Left ventricle myocardium inferior (tissue), 1 donor: ENCODE measurements around the gene OR9A2. TPM values are rescaled to one million over a fixed set of nuclear protein-coding genes. Genes with fewer than 3 reads are reported as not detected.

Experiments
- DNase-seq: peaks from one replicate; pipeline ENCODE4 v3.0.0-alpha.2; 2020
- H3K27ac ChIP-seq: fragments of 200-600 bp; replicated peaks from 2 replicates; pipeline ENCODE4 v1.8.0; 2021
- H3K27me3 ChIP-seq: fragments of 200-600 bp; 2 replicates; pipeline ENCODE4 v1.8.0; 2021; ENCODE audit warnings: low read depth
- H3K36me3 ChIP-seq: fragments of 200-600 bp; 2 replicates; pipeline ENCODE4 v1.8.0; 2021
- H3K4me1 ChIP-seq: fragments of 200-600 bp; 2 replicates; pipeline ENCODE4 v1.8.0; 2021
- H3K4me3 ChIP-seq: fragments of 200-600 bp; 2 replicates; pipeline ENCODE4 v1.8.0; 2021; ENCODE audit warnings: mild to moderate bottlenecking, moderate library complexity
- H3K9me3 ChIP-seq: fragments of 200-600 bp; replicated peaks from 2 replicates; pipeline ENCODE4 v1.8.0; 2021
- intact Hi-C: fragments of 100-400 bp; cut with micrococcal nuclease; formaldehyde crosslinking; loops from one replicate; pipeline ENCODE4 v1.11.0; 2022
- total RNA-seq: library from RNA; stranded (reverse); fragmentation: NEBNext Ultra II Directional; extraction: Animal tissue kit (Norgen Biotek cat#: 25700); gene quantifications from one replicate; pipeline ENCODE4 v1.2.1, GENCODE V29; 2021
- TF ChIP-seq, protein P1 (sequence below): fragments of 200-600 bp; IDR thresholded peaks from 2 replicates; pipeline ENCODE4 v1.8.0; 2021; ENCODE audit warnings: antibody characterized with exemption, mild to moderate bottlenecking, borderline replicate concordance
- donor health status: DM: no; HTN: yes; CAD: no; lungs with severe emphysema.

OR9A2 gene
- total RNA-seq, 1 donor from 2014 or later: not detected

- H3K36me3 ChIP-seq: no peaks in the 10 kb centered on the region
- intact Hi-C loops: no loop called here
- TF ChIP-seq, protein P1, sequence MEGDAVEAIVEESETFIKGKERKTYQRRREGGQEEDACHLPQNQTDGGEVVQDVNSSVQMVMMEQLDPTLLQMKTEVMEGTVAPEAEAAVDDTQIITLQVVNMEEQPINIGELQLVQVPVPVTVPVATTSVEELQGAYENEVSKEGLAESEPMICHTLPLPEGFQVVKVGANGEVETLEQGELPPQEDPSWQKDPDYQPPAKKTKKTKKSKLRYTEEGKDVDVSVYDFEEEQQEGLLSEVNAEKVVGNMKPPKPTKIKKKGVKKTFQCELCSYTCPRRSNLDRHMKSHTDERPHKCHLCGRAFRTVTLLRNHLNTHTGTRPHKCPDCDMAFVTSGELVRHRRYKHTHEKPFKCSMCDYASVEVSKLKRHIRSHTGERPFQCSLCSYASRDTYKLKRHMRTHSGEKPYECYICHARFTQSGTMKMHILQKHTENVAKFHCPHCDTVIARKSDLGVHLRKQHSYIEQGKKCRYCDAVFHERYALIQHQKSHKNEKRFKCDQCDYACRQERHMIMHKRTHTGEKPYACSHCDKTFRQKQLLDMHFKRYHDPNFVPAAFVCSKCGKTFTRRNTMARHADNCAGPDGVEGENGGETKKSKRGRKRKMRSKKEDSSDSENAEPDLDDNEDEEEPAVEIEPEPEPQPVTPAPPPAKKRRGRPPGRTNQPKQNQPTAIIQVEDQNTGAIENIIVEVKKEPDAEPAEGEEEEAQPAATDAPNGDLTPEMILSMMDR: no peak
Measured at GRCh38 chr7:143015084-143015483, 11.8 kb downstream of the OR9A2 start.

GRCh38 chr7:143013893-143014292 lies 13.0 kb downstream of the OR9A2 start:
- no peaks in the 10 kb centered on the region for H3K27me3 ChIP-seq
- H3K36me3 ChIP-seq: no peaks in the 10 kb centered on the region
- no peak overlapping the region for H3K4me3 ChIP-seq
- no peaks in the 10 kb centered on the region for H3K4me1 ChIP-seq
- no peak for DNase-seq
- peak overlapping the region; percentile 37 for H3K27ac ChIP-seq
- intact Hi-C loops: no loop called here
- TF ChIP-seq, protein P1: no peak
- no peaks in the 10 kb centered on the region for H3K9me3 ChIP-seq

More at GRCh38 chr7:143015084-143015483, 11.8 kb downstream of the OR9A2 start:
- no peak overlapping the region for H3K4me3 ChIP-seq
- no peaks in the 10 kb centered on the region for H3K4me1 ChIP-seq
- no peak overlapping the region for H3K27ac ChIP-seq
- no peaks in the 10 kb centered on the region for H3K9me3 ChIP-seq
- no peaks in the 10 kb centered on the region for H3K27me3 ChIP-seq
- DNase-seq: no peak

- H3K4me1 ChIP-seq: no peaks in the 10 kb centered on the region
- no peaks in the 10 kb centered on the region for H3K9me3 ChIP-seq
- TF ChIP-seq, protein P1: no peak
- DNase-seq: no peak
- no peaks in the 10 kb centered on the region for H3K27me3 ChIP-seq
- peak overlapping the region; percentile 37 for H3K27ac ChIP-seq
- intact Hi-C loops: no loop called here
- no peaks in the 10 kb centered on the region for H3K36me3 ChIP-seq
- no peak overlapping the region for H3K4me3 ChIP-seq
Measured at GRCh38 chr7:143013473-143013872, 13.5 kb downstream of the OR9A2 start.

GRCh38 chr7:143012409-143012808 lies 14.5 kb downstream of the OR9A2 start:
- H3K4me1 ChIP-seq: no peaks in the 10 kb centered on the region
- H3K4me3 ChIP-seq: no peak overlapping the region
- intact Hi-C loops: no loop called here
- H3K27ac ChIP-seq: no peak overlapping the region
- DNase-seq: no peak
- H3K36me3 ChIP-seq: no peaks in the 10 kb centered on the region
- TF ChIP-seq, protein P1: no peak
- no peaks in the 10 kb centered on the region for H3K27me3 ChIP-seq
- no peaks in the 10 kb centered on the region for H3K9me3 ChIP-seq

DNA sequence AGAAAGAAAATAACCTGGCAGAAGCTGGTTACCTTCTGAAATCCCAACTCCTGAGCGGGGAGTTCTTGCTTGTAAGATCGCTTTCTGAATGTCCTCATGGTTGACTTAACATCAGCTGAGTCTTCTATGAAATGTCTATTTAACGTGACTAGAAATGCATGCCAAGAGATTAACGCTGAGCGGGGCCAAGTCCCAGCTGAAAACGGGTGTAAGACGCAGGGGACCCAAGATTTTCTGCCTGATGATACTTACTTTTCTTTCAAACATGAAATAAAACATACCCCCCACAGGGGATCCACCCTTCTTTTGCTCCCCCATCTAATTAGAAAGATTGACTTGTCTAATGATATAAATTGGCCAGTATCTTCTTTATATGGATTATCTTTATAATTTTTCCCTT lies 14.9 kb downstream of the OR9A2 start:
- intact Hi-C loops: no loop called here

More for the DNA sequence above, 14.9 kb downstream of the OR9A2 start:
- DNase-seq: no peak
- TF ChIP-seq, protein P1: no peak
- H3K9me3 ChIP-seq: no peaks in the 10 kb centered on the region
- no peak overlapping the region for H3K4me3 ChIP-seq
- H3K27ac ChIP-seq: no peak overlapping the region
- H3K27me3 ChIP-seq: no peaks in the 10 kb centered on the region
- no peaks in the 10 kb centered on the region for H3K36me3 ChIP-seq
- no peaks in the 10 kb centered on the region for H3K4me1 ChIP-seq
